Activated T-helper 1 cell treated with Interleukin-2 at 50 U/mL for 16 hours (primary cell): Measurements from ENCODE around the gene SMU1.
A peak's percentile ranks its signal among the peaks of the same experiment; 100 is the strongest.

Source experiments
- DNase-seq: peaks from one replicate; pipeline ENCODE4 v3.0.0-alpha.2; 2020; ENCODE audit warnings: low read depth

Gene SMU1

GRCh38 chr9:33076046-33077004 is at the start of gene SMU1:
SMU1 (minus strand) TSS chr9:33076674; CDS start chr9:33076608, 66 bp downstream.
- DNase-seq, result peak; percentile 91

GRCh38 chr9:33125461-33125860 is 49.0 kb upstream of the SMU1 start:
- no peak for DNase-seq

DNA sequence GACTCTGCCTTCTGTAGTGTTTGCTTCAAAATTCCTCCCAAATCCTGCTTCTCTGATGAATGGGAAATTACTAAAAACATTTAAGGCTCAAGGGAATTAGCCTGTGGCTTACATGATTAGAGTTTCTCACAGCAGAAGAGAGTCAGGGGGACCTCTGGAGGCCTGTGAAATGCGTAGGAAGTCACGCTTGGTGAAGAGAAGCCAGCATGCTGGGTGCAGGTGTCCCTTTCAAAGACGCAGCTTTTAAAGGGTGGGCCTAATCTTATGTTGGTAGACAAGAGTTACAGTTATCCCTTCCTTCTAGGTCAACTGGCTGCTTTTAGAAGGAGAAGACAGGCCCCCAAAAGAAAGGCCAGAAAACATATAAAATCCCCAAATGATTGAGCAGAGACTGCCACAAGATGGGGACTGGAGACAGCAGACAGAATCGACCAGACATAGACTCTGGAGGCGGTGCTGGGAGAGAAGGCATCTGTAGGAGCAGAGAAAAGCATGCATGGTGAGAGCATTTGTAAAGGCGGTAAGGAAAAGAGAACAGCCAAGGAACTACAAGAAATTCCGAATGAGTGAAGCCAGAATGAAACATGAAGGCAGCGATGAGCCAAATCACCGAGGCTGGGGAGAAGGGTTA is 48.4 kb upstream of the SMU1 start:
- DNase-seq, result no peak

DNA sequence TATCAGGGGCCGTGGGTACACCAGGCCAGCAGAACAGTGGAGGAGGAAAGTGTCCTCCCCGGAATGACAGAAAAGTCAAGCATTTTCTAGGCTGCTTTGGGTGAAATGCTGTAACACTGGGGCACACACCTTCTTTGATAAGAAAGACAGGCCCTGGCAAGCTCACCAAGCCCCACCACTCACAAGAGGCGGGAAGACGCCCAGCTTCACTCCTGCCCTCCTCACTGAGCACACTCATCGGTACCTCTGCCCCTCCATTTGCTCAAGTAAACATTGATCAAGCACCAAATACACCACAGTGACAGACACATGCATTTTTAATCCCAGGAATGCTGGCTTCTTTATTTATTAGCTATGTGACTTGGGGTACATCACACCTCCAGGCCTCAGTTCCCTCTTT is 47.6 kb upstream of the SMU1 start:
- DNase-seq, result no peak

- no peak for DNase-seq
Measured at GRCh38 chr9:33123407-33124031, 47.0 kb upstream of the SMU1 start.

- no peak for DNase-seq
Measured at GRCh38 chr9:33120620-33121019, 44.1 kb upstream of the SMU1 start.

DNA sequence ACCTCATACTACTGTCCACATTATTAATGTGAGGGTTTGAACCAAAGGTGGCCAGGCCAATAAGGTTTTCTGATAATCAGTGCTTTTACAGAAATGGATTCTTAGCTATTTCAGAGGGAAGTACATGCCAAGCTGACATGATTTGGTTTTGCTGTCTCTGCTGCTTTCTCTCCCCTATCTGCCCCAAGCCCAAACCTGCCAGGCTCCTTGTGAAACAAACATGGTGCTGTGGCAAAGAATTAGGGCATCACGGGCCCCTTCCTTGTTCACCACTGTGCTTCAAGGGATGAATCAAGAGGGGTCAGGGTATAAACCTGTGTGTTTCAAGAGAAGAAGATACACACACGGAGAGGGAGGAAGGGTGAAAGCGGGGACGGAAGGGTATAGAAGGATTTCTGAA is 41.3 kb upstream of the SMU1 start:
- DNase-seq, result no peak

- DNase-seq, result no peak
Measured at GRCh38 chr9:33117306-33117705, 40.8 kb upstream of the SMU1 start.

- no peak for DNase-seq
Measured at GRCh38 chr9:33116860-33117259, 40.4 kb upstream of the SMU1 start.

DNA sequence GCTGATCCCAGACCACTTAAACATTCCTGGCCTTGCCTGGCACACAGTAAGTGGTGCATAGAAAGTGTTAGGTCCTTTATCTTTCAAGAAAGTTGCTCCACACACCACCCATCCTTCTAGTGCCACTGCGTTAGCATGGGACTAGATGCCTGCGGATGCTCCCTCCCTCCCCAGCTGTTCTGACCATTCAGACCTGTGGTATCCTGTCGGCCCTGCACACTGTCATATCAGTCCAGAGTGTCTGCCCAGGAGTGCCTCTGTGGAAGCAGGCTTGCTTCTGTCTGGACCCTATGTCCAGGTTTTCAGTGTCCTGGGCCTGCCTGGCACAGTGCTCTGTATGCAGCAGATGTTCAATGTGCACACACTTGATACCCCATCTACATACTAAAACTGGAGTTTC is 38.3 kb upstream of the SMU1 start:
- DNase-seq, result no peak

DNA sequence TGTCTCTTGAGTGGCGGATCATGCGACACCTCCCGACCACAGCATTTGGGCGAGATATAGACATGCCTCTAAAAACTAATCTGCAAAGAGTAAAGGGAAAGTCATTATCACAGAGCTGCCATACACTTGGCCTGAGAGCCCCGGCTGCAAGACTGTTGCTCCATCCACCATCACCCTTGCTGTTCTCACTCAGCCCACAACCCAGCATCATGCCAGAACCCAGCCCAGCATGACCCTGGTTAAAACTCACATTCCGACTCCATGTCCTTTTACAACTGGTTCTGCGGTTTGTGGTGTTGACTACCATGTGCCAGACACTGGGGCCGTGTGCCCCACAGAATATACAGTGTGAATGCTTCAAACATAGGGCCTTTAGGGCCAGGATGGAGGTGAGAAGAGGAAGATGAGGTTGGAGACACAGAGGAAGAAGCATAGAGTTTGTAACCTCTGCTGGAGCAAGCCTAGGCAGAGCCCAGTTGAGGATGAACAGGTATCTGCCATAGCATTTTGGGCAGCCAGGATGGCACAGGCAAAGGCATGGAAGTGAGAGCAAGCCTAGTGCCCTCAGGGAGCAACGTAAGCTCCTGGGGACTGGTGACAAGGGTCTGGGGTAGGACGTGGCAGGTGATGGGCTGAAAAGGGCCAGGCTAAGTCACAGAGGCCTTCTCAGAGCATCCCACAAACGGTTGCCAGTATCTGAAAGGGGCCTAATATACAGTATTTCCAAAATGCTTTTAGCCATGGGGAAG is 37.5 kb upstream of the SMU1 start:
- no peak for DNase-seq

DNA sequence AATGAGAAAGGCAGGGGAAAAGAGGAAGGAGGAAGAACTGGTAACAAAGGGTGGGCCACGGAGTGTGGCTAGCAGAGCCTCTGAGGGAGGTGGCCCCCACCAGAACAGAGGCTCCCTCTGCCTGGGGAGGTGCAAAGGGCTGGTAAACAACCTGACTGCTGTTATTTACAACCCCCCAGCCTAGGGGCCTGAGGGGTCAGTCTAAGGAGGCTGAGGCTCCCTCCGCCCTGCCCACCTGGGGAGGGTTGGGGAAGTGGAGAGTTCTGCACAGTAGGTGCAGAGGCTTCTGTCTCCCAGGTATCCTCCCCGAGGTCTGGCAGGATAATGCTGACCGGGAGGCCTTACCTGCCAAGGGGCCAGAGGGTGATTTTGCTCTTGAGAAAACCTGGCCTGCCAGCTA is 35.6 kb upstream of the SMU1 start:
- DNase-seq, result no peak

DNA sequence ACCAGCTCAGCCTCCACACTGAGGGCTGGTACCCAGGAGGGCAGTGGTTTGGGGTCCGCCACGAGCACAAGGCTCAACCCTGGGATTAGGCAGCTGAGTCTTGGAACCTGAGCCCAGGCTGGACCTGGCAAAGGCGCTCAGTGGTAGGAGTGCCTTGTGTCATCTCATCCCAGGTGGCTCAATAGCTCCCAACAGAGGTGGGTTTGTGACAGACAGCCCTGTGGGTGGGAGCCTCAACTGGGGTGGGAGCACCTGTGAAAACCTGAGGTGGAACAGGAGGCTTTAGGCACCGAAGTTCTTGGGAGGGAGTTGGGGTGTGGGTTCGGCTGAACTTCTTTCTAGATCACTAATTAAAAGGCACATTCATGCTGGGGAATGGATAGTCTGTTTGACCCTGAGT is 35.2 kb upstream of the SMU1 start:
- DNase-seq, result no peak

GRCh38 chr9:33110686-33111085 is 34.2 kb upstream of the SMU1 start:
- DNase-seq, result no peak

- no peak for DNase-seq
Measured at GRCh38 chr9:33109850-33110595, 33.5 kb upstream of the SMU1 start.

GRCh38 chr9:33109097-33109496 is 32.6 kb upstream of the SMU1 start:
- DNase-seq, result no peak

DNA sequence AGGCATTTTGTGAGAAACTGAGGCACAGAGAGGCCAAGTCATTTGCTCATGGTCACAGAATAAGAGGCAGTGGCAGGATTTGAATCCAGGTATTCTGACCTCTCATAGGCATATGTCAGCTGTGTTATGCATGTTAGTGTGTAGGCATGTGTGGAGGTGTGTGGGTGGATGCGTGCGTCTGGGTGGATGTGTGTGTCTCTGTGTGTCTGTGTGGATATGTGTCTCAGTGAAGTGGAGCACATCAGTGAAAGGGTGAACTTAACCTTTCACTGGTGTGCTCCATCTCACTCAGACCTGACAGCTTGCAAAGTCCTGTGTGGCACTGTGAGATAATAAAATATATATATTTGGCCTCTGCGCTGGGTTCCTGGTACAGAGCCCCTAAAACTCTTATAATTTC is 32.0 kb upstream of the SMU1 start:
- DNase-seq, result no peak

GRCh38 chr9:33107762-33108161 is 31.3 kb upstream of the SMU1 start:
- DNase-seq, result no peak

DNA sequence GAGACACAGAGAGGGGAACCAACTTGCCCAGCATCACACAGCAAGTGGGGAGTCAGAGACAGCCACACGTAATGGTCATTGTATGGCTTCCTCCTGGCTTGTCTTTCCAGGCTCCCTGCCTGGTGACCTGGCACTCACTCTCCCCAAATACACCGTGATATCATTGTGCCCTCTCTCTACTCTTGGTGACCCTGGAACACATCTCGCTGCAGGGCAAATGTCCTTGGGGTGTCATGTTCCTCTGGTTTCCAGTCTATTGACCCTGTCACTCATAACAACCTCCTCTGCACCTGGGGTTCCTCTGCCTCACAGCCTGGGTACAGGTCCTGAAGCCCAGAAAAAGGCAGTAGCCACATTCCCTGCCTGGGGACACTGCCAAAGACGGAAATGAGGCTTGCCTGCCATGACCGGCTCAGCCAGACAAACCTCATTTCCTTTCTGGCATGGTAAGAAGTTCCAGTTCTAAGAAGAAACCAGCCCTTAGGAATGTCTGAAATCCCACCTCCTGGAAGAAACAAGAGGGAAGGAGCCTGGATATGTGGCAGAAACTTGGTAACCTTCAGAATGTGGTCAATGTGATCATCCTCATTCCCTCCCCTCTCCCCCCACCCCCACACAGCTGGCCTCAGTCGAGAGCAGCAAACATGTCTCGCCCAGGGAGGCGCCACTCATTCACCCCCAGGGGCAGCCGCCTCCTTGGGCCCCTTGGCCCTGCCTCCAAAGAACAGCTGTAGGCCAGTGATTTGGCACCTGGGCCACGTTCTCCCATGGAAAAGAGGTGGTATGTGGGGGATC is 30.6 kb upstream of the SMU1 start:
- DNase-seq, result no peak

- no peak for DNase-seq
Measured at GRCh38 chr9:33106372-33106771, 29.9 kb upstream of the SMU1 start.

DNA sequence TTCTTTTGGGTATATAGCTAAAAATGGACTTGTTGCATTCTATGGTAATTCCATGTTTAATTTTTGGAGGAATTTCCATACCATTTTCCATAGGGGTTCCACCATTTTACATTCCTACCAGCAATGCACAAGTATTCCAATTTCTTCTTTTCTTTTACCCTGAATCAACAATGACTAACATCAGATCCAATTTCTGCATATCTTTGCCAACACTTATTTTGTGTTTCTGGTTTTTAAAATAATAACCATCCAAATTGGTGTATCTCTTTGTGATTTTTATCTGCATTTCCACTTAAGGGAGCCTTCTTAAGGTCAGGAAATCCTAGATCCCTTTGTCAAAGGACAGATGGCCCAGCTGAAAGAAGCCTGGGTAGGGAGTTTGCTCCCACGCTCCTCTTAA is 29.5 kb upstream of the SMU1 start:
- no peak for DNase-seq
